Tibial artery (tissue), 4 donors: ENCODE data around the gene KRT3.

ENCODE experiments used
- DNase-seq, 2 donors: peaks; one replicate each; pipeline ENCODE4 v3.0.0-alpha.2; 2019
- H3K27ac ChIP-seq, 2 donors: fragments of 200-600 bp; sonication (generic) in 1 of 2; 1 replicate in 1 of 2; 2 replicates in 1 of 2; pipeline ENCODE4 v1.5.1; 2018 to 2019; ENCODE audit warnings: mild to moderate bottlenecking in 1 of 2
- H3K27me3 ChIP-seq, 2 donors: fragments of 200-600 bp; sonication (generic) in 1 of 2; one replicate each; pipeline versions ENCODE4 v1.5.1 to v1.6.0; 2016 to 2019
- H3K36me3 ChIP-seq, 3 donors: fragments of 200-600 bp; sonication (generic) in 2 of 3; one replicate each; pipeline ENCODE4 v1.5.1; 2016 to 2019; ENCODE audit warnings: mild to moderate bottlenecking in 2 of 3
- H3K4me1 ChIP-seq, 4 donors: fragments of 200-600 bp; sonication (generic) in 2 of 4; 1 replicate in 3 of 4; 2 replicates in 1 of 4; pipeline ENCODE4 v1.5.1; 2016 to 2019
- H3K4me3 ChIP-seq, 2 donors: fragments of 200-600 bp; sonication (generic) in 1 of 2; 1 replicate in 1 of 2; 2 replicates in 1 of 2; pipeline ENCODE4 v1.5.1; 2018 to 2019; ENCODE audit warnings: mild to moderate bottlenecking in 2 of 2
- H3K9me3 ChIP-seq, 3 donors: fragments of 200-600 bp; sonication (generic) in 1 of 3; one replicate each; pipeline ENCODE4 v1.5.1; 2016 to 2019
- intact Hi-C: fragments of 100-400 bp; cut with DNase I; formaldehyde crosslinking; loops from one replicate; pipeline ENCODE4 v1.15.0; 2023; ENCODE audit warnings: low total_unique reads
- TF ChIP-seq, protein P1 (sequence below), 2 experiments: fragments of 200-600 bp in 1 of 2; fragments of 450-650 bp in 1 of 2; IDR thresholded peaks; one replicate each; pipeline ENCODE4 v1.5.1; 2017 to 2019; ENCODE audit warnings: antibody characterized with exemption in 2 of 2, mild to moderate bottlenecking in 1 of 2, moderate library complexity in 1 of 2

KRT3 gene

GRCh38 chr12:52791271-52792184 lies 4.4 kb downstream of the KRT3 start:
- H3K4me1 ChIP-seq: peaks cover 0 to 8% (median 2%) of the 10 kb centered on the region in 4 donors
- peaks cover 0 to 34% of the 10 kb centered on the region in 2 donors for H3K27me3 ChIP-seq
- no peaks in the 10 kb centered on the region for H3K9me3 ChIP-seq
- DNase-seq: no peak
- H3K4me3 ChIP-seq: no peak overlapping the region
- H3K27ac ChIP-seq: no peak overlapping the region
- intact Hi-C loops: no loop called here
- TF ChIP-seq, protein P1, sequence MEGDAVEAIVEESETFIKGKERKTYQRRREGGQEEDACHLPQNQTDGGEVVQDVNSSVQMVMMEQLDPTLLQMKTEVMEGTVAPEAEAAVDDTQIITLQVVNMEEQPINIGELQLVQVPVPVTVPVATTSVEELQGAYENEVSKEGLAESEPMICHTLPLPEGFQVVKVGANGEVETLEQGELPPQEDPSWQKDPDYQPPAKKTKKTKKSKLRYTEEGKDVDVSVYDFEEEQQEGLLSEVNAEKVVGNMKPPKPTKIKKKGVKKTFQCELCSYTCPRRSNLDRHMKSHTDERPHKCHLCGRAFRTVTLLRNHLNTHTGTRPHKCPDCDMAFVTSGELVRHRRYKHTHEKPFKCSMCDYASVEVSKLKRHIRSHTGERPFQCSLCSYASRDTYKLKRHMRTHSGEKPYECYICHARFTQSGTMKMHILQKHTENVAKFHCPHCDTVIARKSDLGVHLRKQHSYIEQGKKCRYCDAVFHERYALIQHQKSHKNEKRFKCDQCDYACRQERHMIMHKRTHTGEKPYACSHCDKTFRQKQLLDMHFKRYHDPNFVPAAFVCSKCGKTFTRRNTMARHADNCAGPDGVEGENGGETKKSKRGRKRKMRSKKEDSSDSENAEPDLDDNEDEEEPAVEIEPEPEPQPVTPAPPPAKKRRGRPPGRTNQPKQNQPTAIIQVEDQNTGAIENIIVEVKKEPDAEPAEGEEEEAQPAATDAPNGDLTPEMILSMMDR (IDR thresholded peaks at IDR 0.05): no peak
- no peaks in the 10 kb centered on the region for H3K36me3 ChIP-seq

- intact Hi-C loops: no loop called here
- Histone ChIP-seq H3K4me3 (no peak overlapping the region), H3K4me1 (peaks cover 0 to 8% (median 2%) of the 10 kb centered on the region in 4 donors), H3K9me3 (no peaks in the 10 kb centered on the region), H3K36me3 (no peaks in the 10 kb centered on the region), H3K27me3 (peaks cover 0 to 35% of the 10 kb centered on the region in 2 donors), H3K27ac (no peak overlapping the region)
- DNase-seq: no peak
- TF ChIP-seq, protein P1 (IDR thresholded peaks at IDR 0.05): no peak
Measured at GRCh38 chr12:52790427-52791270, 5.3 kb downstream of the KRT3 start.

DNA sequence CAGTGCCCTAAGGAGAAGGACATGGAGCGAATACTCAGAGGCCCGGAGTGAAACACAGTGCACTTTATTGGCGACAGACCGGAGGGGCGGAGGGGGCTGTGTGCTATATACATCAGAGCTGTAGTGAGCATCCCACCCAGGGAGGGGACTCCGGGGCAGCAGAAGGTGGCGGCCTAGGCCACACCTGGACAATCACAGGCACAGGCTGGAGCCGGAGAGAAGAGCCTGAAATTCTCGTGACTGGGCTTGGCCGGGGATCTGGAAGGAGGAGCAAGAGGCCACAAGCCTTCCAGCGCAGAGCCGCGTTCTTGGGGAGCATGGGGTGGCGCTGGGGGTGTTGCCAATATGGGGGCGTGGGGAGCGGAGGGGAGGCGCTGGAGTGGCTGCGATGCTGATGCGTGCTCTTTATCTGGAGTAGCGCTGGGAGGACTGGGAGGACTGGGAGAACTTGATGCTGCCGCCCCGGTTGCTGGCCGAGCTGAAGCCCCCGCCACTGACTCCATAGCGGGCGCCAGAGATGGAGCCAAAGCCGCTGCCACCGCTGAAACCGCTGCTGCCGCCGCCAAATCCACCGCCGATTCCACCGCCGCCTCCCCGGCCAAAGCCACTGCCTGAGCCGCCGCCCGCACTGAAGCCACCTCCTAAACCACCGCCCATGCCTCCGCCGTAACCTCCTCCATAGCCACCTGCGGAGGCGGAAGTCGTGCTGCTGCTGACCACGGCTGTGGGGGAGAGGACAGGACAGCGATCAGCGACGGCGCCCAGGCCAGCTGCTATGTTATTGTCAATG lies 6.1 kb downstream of the KRT3 start:
- DNase-seq: no peak
- H3K27me3 ChIP-seq: peaks cover 0 to 42% of the 10 kb centered on the region in 2 donors

DNA sequence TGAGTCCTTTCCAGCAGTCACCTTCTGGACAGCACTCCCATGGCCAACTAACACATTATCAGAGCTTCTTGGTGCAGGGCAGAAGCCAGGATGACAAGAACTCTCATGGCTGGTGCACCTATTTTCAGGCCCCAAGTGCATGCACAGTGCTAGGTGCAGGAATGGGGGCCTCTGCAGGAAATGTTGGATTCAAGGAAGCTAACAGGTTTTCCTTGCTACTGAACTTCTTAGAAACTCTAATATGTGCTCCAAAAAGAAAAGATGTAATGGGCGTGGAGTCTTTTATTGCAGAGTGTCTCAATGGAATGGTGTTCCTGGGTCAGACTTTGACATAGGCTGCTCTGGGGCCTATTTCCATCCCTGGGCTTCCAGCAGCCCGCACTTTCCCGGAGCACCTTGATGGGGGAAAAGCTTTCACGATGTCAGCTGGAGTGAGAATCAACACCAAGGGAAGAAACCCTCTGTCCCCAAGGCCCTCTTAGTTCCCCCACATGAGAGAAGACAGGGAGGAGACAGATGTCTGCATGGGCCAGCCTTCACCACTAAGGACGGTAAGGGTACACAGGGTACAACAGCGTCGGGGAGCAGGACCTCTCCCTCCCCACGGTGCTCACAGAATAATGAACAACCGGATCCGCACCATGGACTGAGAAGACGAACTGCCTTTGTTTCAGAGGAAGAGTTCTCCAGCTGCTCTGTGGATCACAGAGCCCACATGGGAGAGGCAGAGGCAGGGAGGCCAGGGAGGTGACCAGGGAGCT lies 6.9 kb downstream of the KRT3 start:
- DNase-seq: no peak
- TF ChIP-seq, protein P1 (IDR thresholded peaks at IDR 0.05): no peak
- Histone ChIP-seq H3K4me3 (no peak overlapping the region), H3K27ac (no peak overlapping the region), H3K9me3 (no peaks in the 10 kb centered on the region), H3K4me1 (peaks cover 0 to 8% (median 2%) of the 10 kb centered on the region in 4 donors), H3K36me3 (no peaks in the 10 kb centered on the region), H3K27me3 (peaks cover 0 to 44% of the 10 kb centered on the region in 2 donors)
- intact Hi-C loops: no loop called here

More for the DNA sequence above, 6.1 kb downstream of the KRT3 start:
- Histone ChIP-seq H3K4me3 (no peak overlapping the region), H3K27ac (no peak overlapping the region), H3K9me3 (no peaks in the 10 kb centered on the region), H3K36me3 (no peaks in the 10 kb centered on the region), H3K4me1 (peaks cover 0 to 8% (median 2%) of the 10 kb centered on the region in 4 donors)
- intact Hi-C loops: no loop called here
- TF ChIP-seq, protein P1 (IDR thresholded peaks at IDR 0.05): no peak
